HG02798 (cell line): ENCODE data around the gene COG5.
A peak's percentile ranks its signal among the peaks of the same experiment; 100 is the strongest.

Experiments
- ATAC-seq: cut with Tn5 transposase; IDR thresholded peaks from one replicate; pipeline ENCODE4 v1.9.1; 2021; ENCODE audit warnings: mild to moderate bottlenecking; ENCODE audit not compliant: unreplicated experiment, poor library complexity

The COG5 gene

DNA sequence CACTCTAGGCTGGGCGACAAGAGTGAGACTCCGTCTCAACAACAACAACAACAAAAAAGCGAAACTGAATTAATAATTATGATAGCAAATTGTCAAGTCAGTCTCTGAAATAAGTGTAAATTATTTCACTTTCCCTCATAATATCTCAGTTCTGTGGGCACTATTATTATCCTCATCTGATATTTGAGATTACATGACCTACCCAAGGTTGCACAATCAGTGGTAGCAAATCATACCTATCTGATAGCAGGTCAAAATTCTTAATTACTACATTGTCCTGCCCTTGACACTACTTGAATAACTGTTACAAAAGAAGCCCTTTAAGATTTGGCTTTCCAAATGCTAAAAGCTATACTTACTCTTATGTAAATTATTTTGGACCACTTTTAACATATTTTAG is 209.1 kb downstream of the COG5 start:
- ATAC-seq = no peak

DNA sequence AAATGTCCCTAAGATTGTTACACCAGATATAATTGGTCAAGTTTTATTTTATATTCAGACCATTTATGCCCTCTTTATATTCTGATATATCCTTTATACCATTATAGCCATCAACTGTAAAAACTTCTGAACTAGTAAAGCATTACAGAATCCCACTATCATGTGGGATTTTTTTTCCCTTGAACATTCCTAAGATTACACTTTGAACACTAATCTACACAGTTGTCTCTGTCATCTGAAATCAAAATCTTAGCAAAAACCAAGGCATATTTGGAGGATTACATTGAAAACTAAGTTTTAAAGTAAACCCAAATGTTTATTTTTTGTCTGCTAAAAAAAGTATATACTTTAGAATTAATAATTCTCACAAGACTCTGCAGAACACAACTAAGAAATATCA is 210.0 kb downstream of the COG5 start:
- no peak for ATAC-seq

DNA sequence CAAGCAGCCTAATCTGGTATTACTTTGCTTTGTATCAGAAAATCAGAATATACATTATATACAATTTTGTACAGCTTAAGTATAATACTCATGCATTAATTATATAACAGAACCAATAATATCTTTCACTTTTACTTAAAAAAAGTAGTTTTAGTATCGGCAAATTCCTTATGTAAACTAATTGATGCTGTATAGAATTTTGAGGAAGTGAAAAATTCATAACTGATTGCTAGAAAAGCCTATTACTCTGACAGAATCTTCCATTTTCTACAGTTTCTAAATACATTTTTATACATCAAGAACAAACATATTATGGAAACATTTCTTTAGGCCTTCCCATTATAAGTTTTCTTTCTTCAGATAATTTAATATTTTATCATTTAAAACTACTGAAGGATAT is 217.8 kb downstream of the COG5 start:
- ATAC-seq = no peak

DNA sequence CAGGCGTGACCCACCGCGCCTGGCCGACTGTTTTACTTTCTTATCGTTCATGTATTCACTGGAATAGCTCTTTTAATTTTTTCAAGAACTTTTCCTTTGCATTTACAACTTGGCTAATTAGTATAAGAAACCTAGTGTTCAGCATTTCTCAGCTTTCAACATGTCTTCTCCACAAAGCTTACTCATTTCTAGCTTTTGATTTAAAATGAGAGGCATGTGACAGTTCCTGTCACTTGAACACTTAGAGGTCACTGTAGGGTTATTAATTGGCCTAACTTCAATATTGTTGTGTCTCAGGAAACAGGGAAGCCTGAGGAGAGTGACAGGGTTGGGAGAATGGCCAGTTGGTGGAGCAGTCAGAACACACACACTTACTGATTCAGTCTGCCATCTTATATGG is 218.9 kb downstream of the COG5 start:
- no peak for ATAC-seq

DNA sequence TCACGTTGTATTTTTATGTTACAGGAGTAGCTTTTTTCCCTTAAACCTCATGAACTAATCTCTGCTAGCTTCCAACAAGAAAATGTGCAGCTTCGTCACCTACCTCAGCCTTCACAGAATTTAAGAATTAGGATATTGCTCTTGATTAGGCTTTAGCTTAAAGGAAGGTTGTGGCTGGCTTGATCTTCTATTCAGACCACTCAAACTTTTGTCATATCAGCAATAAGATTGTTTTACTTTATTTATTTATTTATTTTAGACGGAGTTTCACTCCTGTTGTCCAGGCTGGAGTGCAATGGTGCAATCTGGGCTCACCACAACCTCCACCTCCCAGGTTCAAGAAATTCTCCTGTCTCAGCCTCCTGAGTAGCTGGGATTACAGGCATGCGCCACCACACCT is 219.4 kb downstream of the COG5 start:
- ATAC-seq = no peak

DNA sequence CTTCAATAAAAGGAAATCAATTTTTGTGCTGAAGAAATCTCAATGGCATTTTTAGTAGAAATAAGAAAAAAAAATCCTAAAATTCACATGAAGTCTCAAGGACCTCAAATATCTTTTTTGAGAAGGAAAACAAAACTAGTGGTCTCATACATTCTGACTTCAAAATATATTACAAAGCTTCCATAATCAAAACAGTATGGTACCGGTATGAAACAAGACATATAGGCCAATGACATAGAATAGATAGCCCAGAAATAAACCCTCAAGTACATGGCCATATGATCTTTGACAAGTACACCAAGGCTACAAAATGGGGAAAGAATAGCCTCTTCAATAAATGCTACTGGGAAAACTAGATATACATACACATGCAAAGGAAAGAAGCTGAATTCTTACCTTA is 225.6 kb downstream of the COG5 start:
- no peak for ATAC-seq

DNA sequence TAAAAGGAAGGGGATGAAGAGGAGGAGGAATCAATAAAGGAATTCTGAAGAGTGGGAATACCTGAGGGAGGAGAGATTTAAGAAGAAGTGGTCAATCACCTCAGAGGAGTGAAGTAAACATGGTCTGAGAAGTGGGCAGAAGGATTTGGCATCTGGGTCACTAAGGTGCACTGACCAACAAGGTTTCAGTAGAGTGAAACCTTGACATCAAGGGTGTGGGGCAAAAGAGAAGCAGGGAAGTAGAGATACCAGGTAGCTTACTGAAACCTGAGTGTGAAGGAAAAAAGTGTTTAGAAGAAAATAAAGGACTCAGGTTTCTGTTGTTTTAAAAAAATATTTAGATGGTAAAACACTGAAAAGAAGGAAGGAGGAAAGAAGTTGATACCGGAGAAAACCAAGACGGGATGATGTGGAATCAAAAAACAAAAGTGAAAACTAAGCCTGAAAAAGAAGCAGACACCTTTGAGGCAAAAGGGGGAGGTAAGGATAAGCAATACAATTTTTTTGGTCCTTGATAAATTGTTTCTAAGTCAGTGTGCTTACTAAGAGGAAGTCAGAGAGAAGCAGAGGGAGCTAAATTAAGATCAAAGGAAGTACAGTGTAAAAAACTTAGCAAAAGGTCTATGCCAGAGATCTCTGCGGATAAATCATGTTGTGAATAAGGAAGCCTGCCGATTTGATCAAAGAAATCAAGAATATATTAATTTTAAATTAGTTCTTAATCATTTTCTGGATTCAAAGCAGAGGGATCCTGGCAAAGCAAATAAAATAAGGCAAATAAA is 231.0 kb downstream of the COG5 start:
- peak; percentile 55 for ATAC-seq

DNA sequence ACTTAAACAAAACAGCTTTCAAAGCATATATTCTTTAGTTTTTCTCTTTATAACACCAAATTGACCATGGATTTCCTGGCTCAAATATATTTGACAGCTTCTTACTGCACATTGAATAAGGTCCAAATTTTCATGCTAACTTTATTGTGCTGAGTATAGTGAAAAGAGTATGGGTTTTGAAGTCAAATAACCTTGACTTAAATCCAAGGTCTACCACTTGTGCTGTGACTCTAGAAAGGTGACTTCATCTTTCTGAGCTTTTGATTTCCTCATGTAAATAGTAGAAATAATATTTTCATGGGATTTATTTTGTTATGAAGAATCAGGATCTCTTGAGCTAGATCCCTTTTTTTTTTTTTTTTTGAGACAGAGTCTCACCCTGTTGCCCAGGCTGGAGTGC is 233.2 kb downstream of the COG5 start:
- ATAC-seq = no peak

DNA sequence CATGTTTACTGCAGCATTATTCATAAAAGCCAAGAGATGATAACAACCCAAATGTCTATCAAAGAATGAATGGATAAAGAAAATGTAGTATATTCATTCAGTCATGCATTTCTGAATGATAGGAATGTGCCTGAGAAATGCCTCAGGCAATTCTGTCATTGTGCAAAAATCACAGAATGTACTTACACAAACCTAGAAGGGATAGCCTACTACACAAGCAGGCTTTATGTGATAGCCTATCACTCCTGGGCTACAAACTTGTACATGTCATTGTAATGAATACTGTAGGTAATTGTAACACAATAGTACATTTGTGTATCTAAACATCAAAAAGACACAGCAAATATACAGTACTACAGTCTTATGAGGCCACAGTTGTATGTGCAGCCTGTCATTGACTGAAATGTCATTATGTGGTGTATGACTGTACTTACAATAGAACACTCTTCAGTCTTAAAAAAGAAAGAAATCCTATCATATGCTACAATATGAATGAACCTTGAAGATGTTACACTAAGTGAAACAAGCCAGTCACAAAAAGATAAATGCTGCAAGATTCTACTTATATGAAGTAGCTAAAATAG is 235.6 kb downstream of the COG5 start:
- no peak for ATAC-seq

DNA sequence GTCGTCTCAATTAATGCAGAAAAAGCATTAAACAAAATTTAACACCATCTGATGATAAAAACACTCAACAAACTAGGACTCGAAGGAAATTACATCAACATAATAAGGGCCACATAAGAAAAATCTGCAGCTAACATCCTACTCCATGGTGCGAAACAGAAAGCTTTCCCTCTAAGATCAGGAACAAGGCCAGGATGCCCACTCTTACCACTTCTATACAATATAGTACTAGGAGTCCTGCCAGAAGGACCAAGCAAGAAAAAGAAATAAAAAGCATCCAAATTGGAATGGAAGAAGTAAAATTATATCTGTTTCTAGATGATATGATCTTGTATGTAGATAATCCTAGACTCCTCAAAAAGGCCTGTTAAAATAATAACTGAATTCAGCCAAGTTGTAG is 237.7 kb downstream of the COG5 start:
- no peak for ATAC-seq

DNA sequence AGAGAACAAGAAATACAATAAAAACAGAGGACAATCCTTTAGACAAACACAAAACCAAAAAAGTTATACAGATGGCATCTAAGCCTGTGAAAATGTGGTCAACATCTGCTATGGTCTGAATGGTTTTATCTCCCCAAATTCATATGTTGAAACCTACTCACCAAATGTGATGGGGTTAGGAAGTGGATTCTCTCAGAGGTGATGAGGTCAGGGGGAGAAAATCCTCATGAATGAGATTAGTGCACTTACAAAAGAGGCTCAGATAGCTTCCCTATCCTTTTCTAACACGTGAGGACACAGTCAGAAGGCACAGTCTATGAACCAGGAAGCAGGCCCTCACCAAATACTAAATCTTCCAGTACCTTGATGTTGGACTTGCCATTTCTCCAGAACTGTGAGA is 241.7 kb downstream of the COG5 start:
- no peak for ATAC-seq

DNA sequence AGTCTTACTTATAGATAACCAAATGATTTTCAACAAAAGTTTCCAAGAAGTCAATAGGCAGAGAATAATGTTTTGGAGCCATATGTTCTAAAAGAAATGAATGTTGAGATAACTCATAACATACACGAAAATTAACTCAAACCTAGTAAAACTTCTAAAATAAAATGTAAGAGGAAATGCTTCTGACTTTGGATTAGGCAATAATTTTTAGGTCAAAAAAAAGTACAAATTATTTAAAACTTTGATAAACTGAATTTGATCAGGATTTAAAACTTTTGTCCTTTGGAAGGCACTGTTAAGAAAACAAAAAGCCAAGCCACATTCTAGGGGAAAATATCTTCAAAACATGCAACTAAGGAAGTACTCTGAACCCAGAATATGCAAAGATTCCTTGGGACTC is 242.1 kb downstream of the COG5 start:
- no peak for ATAC-seq

DNA sequence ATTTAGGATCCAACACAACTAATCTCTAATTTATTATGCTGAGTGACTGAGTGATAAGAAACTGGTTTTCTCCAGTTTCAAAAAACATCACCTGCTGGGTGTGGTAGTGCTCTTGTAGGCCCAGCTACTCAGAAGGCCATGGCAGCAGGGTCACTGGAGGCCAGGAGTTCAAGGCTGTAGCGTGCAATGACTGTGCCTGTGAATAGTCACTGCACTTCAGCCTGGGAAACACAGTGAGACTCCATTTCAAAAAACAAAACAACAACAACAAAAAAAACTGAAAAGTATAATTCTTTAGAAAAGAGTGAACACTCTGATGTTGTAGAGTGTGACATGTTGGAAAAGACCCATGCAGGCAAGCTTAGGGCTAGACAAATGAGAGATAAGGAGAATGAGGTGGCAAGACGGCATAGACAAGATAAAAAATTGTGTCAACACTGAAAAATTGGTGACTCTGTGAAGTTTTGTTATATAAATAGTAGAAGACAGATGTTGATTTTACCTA is 243.9 kb downstream of the COG5 start:
- no peak for ATAC-seq

DNA sequence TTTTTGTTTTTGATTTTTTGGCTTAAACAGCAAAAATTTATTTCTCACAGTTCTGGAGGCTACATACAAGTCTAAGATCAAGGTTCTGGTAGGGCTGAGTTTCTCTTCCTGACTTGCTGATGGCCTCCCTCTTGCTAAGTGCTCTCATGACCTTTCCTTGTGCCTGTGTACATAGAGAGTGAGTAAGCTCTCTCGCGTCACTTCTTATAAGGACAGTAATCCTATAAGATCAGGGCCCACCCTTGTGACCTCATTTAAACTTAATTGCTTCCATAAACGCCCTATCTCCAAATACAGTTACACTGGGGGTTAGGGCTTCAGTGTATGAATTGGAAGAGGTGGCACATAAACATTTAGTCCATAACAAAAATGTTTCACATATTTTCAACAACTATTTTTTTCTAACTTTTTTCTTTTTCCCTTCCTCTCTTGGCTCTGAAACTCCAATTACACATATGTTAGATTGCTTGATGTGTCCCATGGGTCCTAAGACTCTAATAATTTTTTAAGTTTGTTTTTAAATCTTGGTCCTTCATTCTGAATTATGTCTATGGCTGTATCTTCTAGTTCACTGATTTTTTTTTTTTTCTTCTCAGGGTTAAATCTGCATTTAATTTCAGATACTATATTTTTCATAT is 245.1 kb downstream of the COG5 start:
- no peak for ATAC-seq

DNA sequence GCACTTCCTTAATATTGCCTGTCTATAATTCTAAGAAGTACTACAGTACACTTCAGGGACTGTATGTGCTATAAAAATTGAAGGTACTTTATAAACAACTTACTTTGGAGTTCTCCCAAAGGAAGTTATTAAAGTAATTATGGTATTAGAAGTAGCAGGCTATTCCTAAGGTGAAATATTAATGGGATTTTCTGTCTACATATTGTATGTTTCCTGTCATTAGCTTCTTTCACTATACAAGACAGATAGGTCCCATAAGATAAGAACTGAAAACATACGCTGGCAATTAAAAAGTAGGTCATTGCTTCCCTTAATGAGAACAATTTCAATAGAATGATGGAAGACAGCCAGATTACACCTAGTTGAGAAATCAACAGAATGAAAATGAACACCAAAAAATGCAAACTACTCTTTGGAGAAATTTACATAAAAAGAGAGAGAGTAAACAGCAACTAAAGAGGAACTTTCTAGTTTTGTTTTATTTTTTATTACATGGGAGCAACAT is 248.0 kb downstream of the COG5 start:
- ATAC-seq = no peak

DNA sequence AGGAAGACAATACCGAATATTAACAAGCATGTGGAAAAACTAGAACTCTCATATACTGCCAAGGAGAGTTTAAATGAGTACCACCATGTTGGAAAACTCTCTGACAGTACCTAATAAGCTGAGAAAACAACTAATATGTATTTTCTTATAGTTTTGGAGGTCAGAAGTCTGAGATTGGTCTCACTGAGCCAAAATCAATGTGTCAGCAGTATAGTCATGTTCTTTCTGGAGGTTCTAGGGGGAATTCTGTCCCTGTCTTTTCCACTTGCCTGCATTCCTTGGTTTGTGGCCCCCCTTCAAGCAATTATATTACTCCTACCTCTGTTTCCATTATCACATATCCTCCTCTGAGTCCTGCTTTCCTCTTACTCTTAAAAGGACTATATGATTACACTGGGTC is 250.4 kb downstream of the COG5 start:
- ATAC-seq = no peak

DNA sequence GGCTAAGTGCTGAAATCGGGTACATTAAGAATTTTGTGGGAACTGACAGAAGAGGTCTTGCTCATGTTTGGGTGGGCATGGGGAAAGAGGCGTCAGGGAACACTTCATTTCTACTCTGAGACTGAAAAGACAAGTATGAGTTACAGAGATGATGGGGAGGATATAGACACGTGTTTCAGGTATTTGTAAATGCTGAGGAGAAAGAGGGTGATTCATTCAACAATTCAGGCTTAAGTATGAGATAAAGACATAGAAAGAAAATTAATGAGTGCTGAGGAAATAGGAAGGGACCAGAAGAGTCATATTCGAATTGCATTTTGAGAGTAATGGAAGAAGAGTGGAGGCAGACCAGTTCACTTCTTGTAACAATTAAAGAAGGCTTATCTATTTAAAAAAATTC is 251.3 kb downstream of the COG5 start:
- ATAC-seq = no peak

DNA sequence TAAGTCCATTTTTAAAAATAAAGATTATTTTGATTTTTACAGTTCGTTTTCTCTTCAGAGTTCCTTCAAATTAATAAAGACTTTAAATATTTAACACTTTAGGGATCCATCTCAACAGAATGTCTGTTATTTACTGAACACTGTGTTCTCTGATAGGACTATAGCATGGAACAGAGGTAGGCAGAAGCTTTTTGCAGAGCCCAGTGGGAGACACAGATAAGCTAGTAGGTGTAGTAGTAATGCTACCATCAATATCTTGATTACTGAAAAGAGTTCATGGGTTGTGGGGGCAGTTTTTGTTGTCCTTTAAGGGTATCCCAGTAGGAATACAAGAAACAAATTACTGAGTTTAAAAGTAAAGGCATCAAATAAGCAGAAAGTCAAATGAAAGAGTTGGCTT is 254.4 kb downstream of the COG5 start:
- ATAC-seq = no peak

DNA sequence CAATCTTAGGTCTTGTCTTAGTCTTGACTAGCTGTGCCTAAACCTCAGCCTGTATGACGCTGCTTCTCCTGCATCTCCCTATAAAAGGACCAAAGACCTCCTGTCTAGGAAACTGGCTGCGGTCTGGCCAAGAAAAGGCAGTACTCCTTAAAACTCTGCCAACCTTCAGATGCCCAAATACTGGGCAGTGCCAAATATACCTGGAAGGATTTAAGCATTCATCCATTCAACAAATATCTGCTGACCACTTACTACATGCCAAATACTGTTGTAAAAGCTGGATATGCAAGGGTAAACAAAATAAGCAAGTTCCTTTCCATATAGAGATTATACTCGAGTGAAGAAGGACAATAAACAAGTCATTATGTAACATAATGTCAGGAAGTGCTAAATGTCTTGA is 259.1 kb downstream of the COG5 start:
- no peak for ATAC-seq

DNA sequence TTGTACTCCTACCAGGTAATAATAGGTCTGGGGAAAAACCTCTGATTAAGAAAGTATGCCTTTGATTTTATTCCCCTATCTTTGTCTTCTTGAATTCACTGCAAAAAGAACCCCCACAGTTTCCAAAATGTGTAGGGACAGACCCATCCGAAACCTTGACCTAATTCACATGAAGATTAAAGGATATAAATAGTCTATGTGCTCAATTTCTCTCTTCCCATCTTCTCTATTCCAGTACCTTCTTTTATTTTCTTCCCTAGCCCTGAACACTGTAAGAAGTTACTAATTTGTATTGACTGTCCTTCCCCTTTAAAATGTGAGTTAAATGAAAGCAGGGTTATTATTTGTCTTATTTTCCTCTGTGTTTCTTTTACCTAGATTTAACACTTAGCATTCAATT is 259.7 kb downstream of the COG5 start:
- no peak for ATAC-seq

DNA sequence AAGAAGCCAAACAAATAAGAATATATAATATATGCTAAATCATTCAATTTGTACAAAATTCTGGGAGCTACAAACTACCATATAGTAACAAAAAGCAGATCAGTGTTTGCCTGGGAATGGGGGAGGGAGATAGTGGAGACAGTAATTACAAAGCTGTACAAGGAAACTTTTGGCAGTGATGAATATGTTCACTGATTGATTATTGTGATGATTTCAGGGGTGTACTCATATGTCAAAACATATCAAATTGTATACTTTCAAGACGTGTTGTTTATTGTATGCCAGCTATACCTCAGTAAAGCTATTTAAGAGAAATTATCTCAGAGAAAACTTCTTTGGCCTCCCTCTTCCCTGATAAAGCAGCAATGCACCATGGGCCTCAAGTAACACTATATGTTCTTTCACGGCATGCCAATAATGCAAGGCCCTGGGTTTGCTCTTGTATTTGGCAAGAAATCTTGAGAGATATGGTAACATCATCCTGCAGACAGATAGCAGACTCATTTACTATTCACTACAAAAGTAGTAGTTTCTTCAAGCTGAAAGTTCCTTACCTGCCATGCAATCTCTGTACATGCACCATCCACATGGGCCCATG is 261.4 kb downstream of the COG5 start:
- ATAC-seq = no peak
